Measurements from ENCODE around the gene TNS4.
A peak's percentile ranks its signal among the peaks of the same experiment; 100 is the strongest.

The TNS4 gene

GRCh38 chr17:40516581-40517285, 15.3 kb upstream of the TNS4 start:
- no peak for DNase-seq (ENCODE audit: low spot score)

GRCh38 chr17:40515491-40516041, 14.1 kb upstream of the TNS4 start:
- no peak for DNase-seq (ENCODE audit: low spot score)

GRCh38 chr17:40515011-40515410, 13.6 kb upstream of the TNS4 start:
- DNase-seq (ENCODE audit: low spot score), result no peak

GRCh38 chr17:40514013-40514875, 12.8 kb upstream of the TNS4 start:
- no peak for DNase-seq (ENCODE audit: low spot score)

- DNase-seq (ENCODE audit: low spot score), result no peak
Observed at GRCh38 chr17:40511667-40512220, 10.3 kb upstream of the TNS4 start.

GRCh38 chr17:40511136-40511535, 9.7 kb upstream of the TNS4 start:
- no peak for DNase-seq (ENCODE audit: low spot score)

GRCh38 chr17:40510328-40510648, 8.9 kb upstream of the TNS4 start:
- DNase-seq (ENCODE audit: low spot score), result no peak

- no peak for DNase-seq (ENCODE audit: low spot score)
Observed at GRCh38 chr17:40509626-40510327, 8.4 kb upstream of the TNS4 start.

- DNase-seq (ENCODE audit: low spot score), result no peak
Observed at GRCh38 chr17:40506786-40507185, 5.4 kb upstream of the TNS4 start.

- no peak for DNase-seq (ENCODE audit: low spot score)
Observed at GRCh38 chr17:40503154-40503553, 1.7 kb upstream of the TNS4 start.

- no peak for DNase-seq (ENCODE audit: low spot score)
Observed at GRCh38 chr17:40502716-40503115, 1.3 kb upstream of the TNS4 start.

- no peak for DNase-seq (ENCODE audit: low spot score)
Observed at GRCh38 chr17:40500709-40501108, 714 bp downstream of the TNS4 start.

GRCh38 chr17:40500190-40500589, 1.2 kb downstream of the TNS4 start:
- no peak for DNase-seq (ENCODE audit: low spot score)

- peak; percentile 44 for DNase-seq (ENCODE audit: low spot score)
Observed at GRCh38 chr17:40499551-40500189, 1.8 kb downstream of the TNS4 start.

GRCh38 chr17:40498281-40499084, 2.9 kb downstream of the TNS4 start:
- DNase-seq (ENCODE audit: low spot score), result no peak

GRCh38 chr17:40497695-40498094, 3.7 kb downstream of the TNS4 start:
- no peak for DNase-seq (ENCODE audit: low spot score)

- DNase-seq (ENCODE audit: low spot score), result no peak
Observed at GRCh38 chr17:40496634-40497420, 4.6 kb downstream of the TNS4 start.

- no peak for DNase-seq (ENCODE audit: low spot score)
Observed at GRCh38 chr17:40496170-40496569, 5.3 kb downstream of the TNS4 start.

- DNase-seq (ENCODE audit: low spot score), result no peak
Observed at GRCh38 chr17:40495140-40495539, 6.3 kb downstream of the TNS4 start.

GRCh38 chr17:40493697-40494096, 7.7 kb downstream of the TNS4 start:
- DNase-seq (ENCODE audit: low spot score), result no peak

Data from Ammon's horn (tissue), 1 donor.